Activated CD4-positive, alpha-beta T cell treated with anti-CD3 and anti-CD28 coated beads, Interleukin-10, Interleukin-2, amounts not matched to agents 100 ng/mL and 50 ng/mL, durations not matched to agents 16 hours and 8 hours (primary cell): ENCODE data around the gene MLH1.
"Not testable (repeated sequence)": the region's sequence is repeated elsewhere in the genome, so short reads cannot be mapped to it uniquely, and the experiment has no call there.

Source experiments
- DNase-seq: peaks from one replicate; pipeline ENCODE4 v3.0.0-alpha.2; 2020

The MLH1 gene

GRCh38 chr3:36993326-36994283, at the start of gene MLH1:
MLH1 (plus strand) TSS chr3:36993518; CDS start chr3:36993548, 30 bp downstream.
- peak; percentile 95 for DNase-seq

- no peak for DNase-seq
Measured at GRCh38 chr3:36943601-36944000, 49.7 kb upstream of the MLH1 start.

- peak; percentile 22 for DNase-seq
Measured at GRCh38 chr3:36944012-36944640, 49.2 kb upstream of the MLH1 start.

GRCh38 chr3:36944641-36945270, 48.6 kb upstream of the MLH1 start, which contains the start of gene TRANK1:
TRANK1 (minus strand) TSS chr3:36945054; CDS start chr3:36944809, 245 bp downstream.
- DNase-seq: peak; percentile 73

- DNase-seq: no peak
Measured at GRCh38 chr3:36945333-36945980, 47.9 kb upstream of the MLH1 start.

GRCh38 chr3:36947814-36948213, 45.5 kb upstream of the MLH1 start:
- not testable (repeated sequence) for DNase-seq

- DNase-seq: no peak
Measured at GRCh38 chr3:36954452-36955134, 38.7 kb upstream of the MLH1 start.

- no peak for DNase-seq
Measured at GRCh38 chr3:36956155-36956554, 37.2 kb upstream of the MLH1 start.

GRCh38 chr3:36957063-36957462, 36.3 kb upstream of the MLH1 start:
- DNase-seq: no peak

- DNase-seq: peak; percentile 5
Measured at GRCh38 chr3:36957862-36958686, 35.2 kb upstream of the MLH1 start.

- no peak for DNase-seq
Measured at GRCh38 chr3:36959821-36960220, 33.5 kb upstream of the MLH1 start.

- DNase-seq: no peak
Measured at GRCh38 chr3:36960502-36960901, 32.8 kb upstream of the MLH1 start.

GRCh38 chr3:36963008-36963407, 30.3 kb upstream of the MLH1 start:
- not testable (repeated sequence) for DNase-seq

- DNase-seq: no peak
Measured at GRCh38 chr3:36964331-36964730, 29.0 kb upstream of the MLH1 start.

GRCh38 chr3:36964817-36965216, 28.5 kb upstream of the MLH1 start:
- no peak for DNase-seq

GRCh38 chr3:36965440-36965839, 27.9 kb upstream of the MLH1 start:
- DNase-seq: no peak

- no peak for DNase-seq
Measured at GRCh38 chr3:36969085-36969484, 24.2 kb upstream of the MLH1 start.

- DNase-seq: peak; percentile 54
Measured at GRCh38 chr3:36969540-36970432, 23.5 kb upstream of the MLH1 start.

- no peak for DNase-seq
Measured at GRCh38 chr3:36972163-36972562, 21.2 kb upstream of the MLH1 start.

- no peak for DNase-seq
Measured at GRCh38 chr3:36973139-36973538, 20.2 kb upstream of the MLH1 start.
